Cerebellar nuclear complex (tissue), 1 donor: ENCODE results near the gene INF2.

Experiments
- DNase-seq, 2 experiments: peaks; one replicate each; lab custom pipeline; 2025; lab: John Stamatoyannopoulos, UW

The INF2 gene

DNA sequence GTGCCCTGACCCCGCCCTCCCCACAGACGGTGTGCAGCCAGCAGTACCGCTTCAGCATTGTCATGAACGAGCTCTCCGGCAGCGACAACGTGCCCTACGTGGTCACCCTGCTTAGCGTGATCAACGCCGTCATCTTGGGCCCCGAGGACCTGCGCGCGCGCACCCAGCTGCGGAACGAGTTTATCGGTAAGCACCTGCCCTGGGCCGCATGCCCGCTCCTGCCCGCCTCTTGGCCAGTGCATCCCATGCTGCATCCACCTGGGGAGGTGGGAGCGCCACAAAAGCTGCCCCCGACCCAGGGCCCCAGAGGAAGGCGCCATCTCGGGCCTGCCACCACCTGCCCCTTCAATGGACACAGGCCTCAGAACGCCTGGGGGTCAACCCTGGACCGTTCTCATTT, 13.9 kb downstream of the INF2 start:
- no peak for DNase-seq

DNA sequence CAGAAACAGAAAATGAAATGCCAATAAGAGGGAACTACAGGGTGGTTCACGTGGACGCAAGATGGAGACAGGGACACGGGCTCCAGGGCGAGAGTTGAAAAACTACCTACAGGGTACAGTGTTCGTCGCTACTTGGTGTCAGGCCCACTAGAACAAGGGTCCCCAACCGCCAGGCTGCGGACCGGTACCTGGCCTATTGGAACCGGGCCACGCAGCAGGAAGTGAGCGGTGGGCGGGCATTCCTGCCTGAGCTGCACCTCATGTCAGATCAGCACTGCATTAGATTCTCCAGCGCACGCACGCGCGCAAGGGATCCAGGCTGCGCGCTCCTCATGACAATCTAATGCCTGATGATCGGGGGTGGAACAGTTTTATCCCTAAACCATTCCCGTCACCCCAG, 14.8 kb downstream of the INF2 start:
- no peak for DNase-seq

DNA sequence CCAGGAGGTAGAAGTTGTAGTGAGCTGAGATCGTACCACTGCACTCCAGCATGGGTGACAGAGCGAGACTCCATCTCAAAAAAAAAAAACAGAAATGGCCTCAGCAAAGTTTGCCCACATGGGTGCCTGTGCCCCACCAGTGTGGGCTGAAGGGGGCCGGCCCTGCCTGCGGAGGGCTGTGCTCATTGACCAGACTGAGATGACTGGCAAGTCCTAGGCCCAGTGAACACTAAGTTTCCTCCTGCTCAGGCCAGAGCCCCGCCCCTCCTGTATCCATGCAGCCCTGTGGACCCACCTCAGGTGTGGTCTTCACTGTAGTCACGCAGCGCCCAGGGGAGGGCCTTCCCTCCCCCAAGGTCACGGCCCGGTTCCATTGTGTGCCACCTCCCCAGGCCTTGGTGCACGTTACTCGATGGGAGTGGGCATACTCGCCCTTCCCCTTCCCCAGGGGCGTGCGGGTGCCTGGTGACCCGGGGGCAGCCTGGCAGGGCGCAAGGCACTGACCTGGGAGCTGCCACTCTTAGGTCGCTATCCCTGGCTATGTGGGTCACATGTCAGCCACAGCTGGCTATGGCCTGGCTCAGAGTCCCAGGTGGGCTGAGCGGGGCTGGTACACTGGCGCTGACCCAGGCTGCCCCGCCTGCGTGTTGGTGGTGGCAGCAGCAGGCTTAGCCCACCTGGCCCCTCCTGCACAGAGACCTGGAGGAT, 16.1 kb downstream of the INF2 start:
- DNase-seq = no peak

DNA sequence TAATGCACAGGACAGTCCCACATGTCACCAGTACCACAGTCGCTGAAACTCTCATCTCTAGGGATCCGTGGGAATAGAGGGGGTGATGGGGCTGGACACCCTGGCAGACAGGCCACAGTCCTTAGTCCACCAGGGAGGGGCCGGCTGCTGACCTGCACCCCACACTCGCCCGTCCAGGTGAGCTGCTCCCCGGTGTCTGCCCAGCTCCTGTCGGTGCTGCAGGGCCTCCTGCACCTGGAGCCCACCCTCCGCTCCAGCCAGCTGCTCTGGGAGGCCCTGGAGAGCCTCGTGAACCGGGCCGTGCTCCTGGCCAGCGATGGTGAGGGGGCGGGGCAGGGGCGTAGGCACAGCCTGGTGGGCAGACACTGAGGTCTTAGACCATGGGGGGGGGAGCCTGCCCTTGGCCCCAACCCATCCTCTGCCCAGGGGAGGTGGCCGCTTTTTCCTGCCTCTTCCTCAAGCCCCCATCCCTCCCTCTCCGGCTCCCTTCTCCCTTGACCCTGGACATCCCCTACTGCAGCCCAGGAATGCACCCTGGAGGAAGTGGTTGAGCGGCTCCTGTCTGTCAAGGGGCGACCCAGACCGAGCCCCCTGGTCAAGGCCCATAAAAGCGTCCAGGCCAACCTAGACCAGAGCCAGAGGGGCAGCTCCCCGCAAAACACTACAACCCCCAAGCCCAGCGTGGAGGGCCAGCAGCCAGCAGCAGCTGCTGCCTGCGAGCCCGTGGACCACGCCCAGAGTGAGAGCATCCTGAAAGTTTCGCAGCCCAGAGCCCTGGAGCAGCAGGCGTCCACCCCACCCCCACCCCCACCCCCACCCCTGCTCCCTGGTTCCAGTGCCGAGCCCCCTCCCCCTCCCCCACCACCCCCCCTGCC, 17.6 kb downstream of the INF2 start:
- no peak for DNase-seq

DNA sequence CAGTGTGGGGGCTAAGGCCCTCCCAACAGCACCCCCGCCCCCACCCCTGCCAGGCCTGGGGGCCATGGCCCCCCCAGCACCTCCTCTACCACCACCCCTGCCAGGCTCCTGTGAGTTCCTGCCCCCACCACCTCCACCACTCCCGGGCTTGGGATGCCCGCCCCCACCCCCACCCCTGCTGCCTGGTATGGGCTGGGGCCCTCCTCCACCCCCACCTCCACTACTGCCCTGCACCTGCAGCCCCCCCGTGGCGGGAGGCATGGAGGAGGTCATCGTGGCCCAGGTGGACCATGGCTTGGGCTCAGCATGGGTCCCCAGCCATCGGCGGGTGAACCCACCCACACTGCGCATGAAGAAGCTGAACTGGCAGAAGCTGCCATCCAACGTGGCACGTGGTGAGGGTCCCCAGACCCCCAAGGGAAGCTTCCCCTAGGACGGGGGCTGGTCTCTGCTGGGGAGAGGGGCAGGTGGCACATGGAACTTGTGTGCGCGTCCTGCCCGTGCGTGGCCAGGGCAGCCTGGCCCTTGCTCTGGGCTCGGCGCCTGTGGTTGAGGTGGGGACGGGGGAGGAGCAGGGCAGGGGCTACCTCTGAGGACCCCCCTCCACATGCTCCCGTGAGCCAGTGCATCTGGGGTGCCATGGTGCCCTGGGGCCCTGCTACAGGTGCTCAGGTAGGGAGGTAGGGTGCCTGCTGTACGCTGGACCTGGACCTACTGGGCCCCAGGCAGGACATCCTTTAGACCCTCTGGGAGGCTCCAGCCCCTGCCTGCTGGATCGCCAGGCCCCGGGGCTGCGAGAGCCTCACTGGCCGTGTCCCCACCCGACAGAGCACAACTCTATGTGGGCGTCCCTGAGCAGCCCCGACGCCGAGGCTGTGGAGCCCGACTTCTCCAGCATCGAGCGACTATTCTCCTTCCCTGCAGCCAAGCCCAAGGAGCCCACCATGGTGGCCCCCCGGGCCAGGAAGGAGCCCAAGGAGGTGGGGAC, 18.5 kb downstream of the INF2 start:
- DNase-seq = no peak

DNA sequence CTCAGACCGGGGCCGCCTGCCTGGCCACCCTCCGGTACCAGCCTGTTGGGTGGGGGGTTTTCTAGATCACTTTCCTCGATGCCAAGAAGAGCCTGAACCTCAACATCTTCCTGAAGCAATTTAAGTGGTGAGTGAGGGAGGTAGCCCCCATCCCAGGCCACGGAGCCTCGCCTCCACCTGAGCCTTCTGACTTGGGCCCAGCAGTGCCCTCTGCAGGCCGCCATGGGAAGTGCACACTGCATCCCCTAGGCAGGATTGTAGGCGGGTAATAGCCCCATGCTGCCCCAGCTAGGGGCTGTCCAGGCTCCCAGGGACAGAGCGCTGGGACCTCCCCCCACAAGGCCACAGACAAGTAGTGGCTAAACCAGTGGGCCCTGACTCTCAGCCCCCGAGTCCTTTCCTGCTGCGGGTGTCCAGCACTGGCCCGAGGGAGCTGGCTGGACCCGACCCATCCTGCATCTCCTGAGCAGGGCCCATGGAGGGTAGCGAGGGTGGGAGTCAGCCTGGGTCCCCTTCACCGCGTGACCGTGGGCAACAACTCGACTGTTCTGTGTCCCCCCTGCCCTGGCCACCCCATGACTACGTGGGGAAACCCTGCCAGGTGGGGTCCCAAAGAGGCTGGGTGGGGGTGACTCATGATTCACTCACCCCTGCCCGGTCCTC, 19.3 kb downstream of the INF2 start:
- no peak for DNase-seq

DNA sequence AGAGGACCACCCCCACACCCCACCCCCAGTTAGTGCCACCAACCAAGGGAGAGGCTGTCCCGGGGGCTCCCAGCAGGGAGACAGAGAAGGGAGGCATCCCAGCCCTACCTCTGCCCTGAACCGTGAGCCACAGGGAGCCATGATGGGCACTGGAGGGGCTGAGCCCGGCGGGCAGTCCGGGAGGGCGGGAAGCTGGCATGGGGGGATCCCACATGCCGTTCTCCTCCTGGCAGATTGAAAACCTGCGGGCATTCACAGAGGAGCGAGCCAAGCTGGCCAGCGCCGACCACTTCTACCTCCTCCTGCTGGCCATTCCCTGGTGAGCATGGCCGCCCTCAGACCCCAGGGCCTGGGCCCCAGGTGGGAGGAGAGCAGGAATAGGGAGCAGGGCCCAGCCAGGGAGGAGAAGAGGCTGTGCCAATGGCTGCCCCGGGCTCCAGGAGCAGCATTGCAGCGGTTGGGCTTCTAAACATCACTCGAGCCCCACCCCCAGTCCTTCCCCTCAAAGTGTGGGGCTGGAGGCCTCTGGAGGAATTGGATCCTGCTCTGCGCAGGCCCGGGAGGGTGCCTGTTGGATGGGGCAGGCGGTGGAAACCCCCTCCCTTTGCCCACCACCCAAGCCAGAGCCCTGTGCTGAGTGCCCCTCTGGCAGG, 20.1 kb downstream of the INF2 start:
- DNase-seq = no peak

DNA sequence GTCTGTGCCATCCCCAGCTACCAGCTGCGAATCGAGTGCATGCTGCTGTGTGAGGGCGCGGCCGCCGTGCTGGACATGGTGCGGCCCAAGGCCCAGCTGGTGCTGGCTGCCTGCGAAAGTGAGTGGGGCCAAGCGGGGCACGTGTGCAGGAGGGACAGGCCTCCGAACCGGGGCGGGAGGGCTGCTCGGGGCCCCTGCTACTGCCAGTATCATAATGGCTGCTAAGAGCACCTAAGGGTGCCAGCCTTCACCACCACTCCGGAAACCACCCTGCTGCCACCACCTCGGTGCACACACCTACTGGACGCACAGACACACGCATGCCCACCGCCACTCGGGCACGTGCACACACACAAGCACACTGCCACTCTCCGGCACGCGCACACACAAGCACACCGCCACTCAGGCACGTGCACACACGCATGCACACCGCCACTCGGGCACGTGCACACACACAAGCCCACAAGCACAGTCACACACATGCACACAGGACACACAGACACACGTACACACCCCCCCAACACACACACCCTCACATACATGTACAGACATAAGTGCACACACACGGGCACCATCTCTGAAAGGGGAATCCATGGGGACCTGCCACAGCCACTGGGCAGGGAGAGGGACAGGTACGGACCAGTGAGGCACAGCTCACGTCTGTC, 20.8 kb downstream of the INF2 start:
- DNase-seq = no peak

DNA sequence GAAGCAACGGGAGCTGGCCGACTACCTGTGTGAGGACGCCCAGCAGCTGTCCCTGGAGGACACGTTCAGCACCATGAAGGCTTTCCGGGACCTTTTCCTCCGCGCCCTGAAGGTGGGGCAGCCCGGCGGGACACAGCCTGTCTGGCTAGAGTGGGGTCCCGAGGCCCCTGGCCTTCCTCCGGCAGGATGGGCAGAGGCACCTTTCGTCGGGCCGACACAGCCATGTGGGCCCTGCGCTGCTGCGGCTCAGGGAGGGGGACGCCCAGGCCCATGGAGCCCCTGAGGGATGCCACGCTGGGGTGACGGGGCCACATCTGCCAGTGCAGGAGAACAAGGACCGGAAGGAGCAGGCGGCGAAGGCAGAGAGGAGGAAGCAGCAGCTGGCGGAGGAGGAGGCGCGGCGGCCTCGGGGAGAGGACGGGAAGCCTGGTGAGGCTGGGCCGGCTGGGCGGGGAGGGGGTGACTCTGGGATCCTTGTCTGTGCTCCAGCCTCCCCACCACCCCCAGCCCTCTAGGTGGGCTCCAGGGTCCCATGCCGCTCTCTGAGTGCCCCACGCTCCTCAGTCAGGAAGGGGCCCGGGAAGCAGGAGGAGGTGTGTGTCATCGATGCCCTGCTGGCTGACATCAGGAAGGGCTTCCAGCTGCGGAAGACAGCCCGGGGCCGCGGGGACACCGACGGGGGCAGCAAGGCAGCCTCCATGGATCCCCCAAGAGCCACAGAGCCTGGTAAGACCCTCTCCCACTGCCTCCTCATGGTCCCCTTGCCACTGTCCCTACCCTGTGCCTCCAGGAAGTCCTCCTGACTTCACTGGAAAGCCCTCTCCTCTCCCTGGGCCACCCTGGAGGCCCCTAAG, 23.7 kb downstream of the INF2 start:
- no peak for DNase-seq

DNA sequence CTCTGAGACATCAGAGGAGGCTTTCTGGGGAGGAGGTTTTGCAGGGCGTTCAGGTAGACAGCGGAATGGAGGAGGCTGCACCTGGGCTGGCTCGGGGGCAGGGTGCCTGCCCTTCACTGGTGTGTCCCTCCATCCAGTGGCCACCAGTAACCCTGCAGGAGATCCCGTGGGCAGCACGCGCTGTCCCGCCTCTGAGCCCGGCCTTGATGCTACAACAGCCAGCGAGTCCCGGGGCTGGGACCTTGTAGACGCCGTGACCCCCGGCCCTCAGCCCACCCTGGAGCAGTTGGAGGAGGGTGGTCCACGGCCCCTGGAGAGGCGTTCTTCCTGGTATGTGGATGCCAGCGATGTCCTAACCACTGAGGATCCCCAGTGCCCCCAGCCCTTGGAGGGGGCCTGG, 24.6 kb downstream of the INF2 start:
- no peak for DNase-seq

DNA sequence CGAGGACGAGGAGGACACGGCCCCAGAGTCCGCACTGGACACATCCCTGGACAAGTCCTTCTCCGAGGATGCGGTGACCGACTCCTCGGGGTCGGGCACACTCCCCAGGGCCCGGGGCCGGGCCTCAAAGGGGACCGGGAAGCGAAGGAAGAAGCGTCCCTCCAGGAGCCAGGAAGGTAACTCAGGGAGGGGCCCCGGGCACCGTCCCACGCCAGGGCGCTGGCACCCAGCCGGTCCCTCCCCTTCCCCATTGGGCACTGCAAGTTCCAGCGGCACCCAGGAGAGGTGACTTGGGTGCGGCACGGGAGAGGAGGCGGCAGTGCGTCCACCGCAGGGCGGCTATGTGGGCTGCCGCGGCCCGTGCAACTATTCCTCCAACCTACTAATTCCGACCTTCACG, 25.3 kb downstream of the INF2 start:
- DNase-seq = no peak

DNA sequence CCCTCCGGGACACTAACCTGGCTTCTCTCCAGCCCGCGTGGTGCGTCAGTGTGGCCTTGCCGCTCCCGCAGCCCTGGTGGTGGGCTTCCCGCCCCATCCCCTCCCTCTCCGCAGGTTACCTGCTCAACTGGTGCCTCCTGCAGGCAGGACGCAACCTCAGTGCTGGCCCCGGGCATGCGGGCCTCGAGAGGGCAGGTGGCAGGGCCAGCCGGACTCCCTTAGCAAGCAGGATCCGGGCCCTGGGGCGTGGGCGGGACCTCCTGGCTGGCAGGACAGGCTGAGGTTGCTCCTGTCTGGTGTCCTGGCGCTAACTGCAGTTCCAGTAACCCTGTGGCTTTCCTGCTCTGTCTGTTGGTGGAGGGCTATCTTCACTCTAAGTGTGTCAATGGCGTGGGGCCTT, 26.0 kb downstream of the INF2 start:
- no peak for DNase-seq

DNA sequence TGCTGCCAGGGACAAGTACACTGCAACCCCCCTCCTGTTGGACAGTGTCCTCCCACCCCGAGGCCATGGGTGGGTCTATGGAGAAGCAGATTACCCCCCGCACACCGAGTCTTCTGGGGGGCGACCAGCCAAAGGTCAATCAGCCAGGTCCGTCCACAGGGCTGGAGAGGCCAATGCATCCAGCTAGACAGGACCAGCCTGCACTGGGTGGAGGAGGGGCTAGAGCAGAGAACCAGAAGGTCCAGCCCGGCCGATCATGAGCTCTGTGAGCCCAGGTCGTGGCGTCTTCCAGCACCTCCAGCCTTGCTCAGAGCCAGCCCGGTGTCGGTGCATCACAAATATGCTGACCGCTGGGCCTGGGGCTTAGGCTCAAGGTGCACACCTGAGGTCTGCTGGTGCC, 26.5 kb downstream of the INF2 start:
- no peak for DNase-seq

DNA sequence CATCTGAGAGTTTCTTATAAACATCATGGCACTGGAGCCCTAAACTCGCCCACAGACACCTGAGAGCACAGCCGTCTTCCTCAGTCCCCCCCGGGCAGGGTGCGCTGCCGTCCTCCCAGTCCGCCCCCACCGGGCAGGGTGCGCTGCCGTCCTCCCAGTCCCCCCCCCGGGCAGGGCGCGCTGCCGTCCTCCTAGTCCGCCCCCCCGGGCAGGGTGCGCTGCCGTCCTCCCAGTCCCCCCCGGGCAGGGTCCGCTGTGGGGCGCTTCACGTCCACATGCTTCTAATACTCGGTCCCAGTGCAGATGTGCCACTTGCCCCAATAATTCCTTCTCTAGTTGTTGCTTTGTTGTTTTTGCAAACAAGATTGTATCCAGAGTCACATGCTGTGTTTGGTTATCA, 27.7 kb downstream of the INF2 start:
- DNase-seq = no peak

DNA sequence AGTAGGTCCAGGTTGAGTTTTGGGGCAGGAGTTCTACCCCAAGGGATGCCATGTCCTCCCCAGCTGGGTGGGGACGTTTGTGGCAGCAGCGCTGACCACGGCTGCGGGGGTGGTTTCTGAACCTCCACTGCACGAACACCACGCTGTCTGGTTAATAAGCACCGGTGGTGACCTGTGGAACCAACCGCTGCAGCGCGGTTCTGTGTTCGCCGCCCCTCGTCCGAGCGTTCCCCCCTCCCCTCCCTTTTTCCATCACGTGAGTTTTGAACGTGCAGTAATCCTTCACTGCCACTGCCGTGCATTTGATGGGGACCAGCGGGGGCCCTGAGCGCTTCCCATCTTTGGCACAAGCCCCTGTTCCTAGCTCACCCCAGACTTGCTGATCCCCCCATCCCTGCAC, 28.2 kb downstream of the INF2 start:
- no peak for DNase-seq

DNA sequence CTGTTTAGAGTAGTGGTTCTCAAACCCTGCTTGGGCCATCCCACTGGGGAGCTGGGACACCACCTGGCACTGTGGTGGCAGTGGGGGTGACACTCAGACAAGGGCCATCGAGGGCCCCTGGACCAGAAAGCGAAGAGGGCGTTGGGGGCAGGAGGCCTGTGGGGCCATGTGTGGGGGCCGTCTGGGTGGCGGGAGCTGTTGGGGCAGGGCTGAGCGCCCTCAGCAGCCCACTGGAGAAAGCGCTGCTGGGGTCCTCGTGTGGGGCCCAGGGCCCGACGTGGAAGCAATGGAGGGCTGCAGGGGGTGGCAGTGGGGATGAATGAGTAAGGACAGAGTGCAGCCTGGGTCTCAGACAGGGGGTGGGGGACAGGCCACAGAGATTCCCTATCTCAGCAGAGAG, 28.7 kb downstream of the INF2 start:
- no peak for DNase-seq

DNA sequence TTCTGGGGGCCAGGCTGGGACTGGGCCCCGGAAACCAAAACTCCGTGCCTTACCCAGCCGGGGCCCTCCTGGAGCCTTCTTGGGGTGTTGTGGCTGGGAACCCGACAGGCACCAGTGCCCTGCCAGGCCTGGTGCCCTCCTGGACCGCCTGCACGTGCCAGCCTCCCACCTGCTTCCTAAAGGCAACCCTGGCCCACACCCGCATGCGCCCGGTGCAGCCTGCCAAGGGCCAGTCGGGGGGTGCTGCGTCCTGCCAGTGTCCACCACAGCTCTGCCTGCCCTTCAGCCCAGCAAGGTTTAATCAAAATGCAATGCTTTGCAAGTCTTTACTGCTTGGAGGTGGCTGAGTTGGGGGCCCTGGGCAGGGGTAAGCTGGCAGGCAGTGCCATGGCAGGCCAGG, 29.5 kb downstream of the INF2 start:
- no peak for DNase-seq

DNA sequence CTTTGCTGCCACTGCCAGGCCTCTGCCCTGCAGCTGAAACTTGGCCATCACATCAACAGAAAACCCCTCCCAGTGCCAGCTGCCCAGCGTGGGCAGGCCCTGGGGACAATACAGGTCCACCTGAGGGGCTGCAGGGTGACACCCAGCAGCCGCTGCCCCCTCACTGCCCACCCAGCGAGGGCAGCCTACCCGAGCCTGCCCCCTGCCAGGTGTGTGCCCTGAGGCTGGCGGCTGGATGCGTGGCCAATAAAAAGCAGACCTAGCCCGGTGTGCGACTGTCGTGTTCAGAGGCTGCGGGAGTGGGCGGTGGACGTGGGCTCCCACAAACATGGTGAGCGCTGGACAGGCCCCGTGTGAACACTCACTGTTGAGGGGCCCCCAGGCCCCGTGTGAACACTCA, 29.9 kb downstream of the INF2 start:
- DNase-seq = no peak

DNA sequence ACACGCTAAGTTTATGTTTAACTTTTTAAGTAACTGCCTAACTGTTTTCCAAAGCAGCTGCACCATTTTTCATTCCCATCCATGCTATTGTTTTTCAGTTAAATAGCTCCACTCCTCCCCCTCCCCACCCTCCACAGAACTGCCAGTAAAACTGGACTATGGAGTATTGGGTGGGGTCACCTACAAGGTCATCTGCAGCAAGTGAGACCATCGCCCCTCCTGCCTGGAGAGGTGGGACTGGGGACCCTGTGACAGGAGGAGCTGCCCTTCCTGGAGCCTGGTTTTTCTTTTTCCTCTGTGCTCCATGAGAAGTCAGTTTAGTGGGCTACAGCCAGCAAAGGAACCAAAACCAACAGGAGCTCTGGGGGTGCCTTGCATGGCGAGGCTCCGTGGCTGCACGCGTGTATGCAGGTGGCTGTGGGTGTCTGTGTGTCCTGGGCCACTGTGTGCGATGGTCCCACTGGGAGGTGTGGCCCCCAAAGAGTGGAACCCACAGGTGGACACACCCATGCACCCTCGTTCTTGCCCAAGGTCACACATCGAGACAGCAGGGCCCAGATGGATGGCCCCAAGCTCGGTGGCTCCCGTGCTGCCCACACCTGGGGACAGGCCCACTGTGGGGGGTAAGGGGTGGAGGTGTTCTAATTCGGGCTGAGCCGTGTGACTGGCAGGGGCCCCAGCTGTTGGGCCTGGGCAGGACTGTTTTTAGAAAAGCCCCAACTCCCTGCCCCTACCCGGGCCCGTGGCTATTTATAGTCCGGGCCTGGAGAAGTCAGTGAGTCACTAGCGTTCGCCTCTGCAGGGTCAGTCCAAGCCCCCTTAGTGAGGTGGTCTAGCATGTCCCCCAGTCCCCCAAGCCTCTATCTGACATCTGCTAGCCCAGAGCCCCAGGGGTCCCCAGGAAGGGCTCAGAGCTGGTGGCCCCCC, 32.4 kb downstream of the INF2 start:
- no peak for DNase-seq
